ENCODE measurements around the gene ABCB1. TPM values are rescaled to one million over a fixed set of nuclear protein-coding genes. Genes with fewer than 3 reads are reported as not detected.
A peak's percentile ranks its signal among the peaks of the same experiment; 100 is the strongest.

The ABCB1 gene
- polyA plus RNA-seq, 4 donors = 17.3 to 87.6 (median 58.6) TPM

DNA sequence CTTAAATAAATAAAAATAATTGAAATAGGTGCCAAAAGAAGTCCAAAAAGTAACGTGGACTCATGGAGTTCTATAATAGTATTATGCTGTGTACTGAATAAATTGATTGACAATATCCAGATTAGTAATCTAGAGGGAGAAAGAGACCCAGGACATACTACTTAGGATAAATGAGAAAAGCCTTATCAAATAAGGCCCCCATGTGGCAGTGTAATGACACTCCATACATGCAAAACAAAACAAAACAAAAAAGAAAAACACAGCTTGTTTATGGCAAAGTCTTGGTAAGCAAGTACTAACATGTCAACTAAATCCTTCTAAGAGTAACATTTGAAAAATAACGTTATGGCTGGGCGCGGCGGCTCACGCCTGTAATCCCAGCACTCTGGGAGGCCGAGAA, 23.9 kb upstream of the ABCB1 start:
- 66 to 82% (median 69%) methylated on average over 7 of the region's 7 CpGs for WGBS, 3 donors
- no peak for DNase-seq

DNA sequence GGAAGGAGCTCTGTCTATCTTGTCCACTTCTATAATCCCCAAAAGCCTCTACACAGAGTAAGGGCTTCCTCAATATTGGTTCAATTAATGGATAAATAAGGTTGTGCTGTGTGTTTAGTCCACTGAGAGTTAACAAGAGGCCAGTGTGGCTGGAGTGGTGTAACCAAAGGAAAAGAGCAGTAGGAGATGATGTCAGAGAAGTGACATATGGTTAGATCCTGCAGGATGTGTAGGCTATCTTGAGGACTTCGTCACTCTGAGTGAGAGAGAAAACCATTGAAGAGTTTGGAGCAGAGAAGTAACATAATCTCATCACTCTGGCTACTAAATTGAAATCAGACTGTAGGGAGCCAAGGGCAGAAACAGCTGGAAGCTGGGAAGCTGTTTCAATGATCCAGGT, 14.5 kb upstream of the ABCB1 start:
- H3K4me1 ChIP-seq (ENCODE audit: control insufficient read depth in 3 of 3, insufficient read depth in 2 of 3, low read depth in 1 of 3, low read length in 2 of 3) = no peaks in the 10 kb centered on the region
- 73 to 92% (median 85%) methylated on average over 1 of the region's 1 CpG for WGBS, 3 donors
- DNase-seq (no peak), FAIRE-seq (no peak)
- H3K36me3 ChIP-seq (ENCODE audit: control insufficient read depth in 3 of 3, insufficient read depth in 2 of 3, low read depth in 1 of 3, low read length in 3 of 3) = no peaks in the 10 kb centered on the region
- H3K9me3 ChIP-seq (ENCODE audit: control insufficient read depth in 2 of 2, insufficient read depth in 1 of 2, low read depth in 1 of 2, low read length in 1 of 2) = peaks cover 0 to 4% of the 10 kb centered on the region in 2 donors
- H3K27ac ChIP-seq (ENCODE audit: low read depth in 1 of 3, low read length in 2 of 3) = no peak overlapping the region
- H3K27me3 ChIP-seq (ENCODE audit: control insufficient read depth in 3 of 3, insufficient read depth in 3 of 3, low read length in 3 of 3) = peaks cover 0 to 2% (median 0%) of the 10 kb centered on the region in 3 donors
- no peak overlapping the region for H3K4me3 ChIP-seq (ENCODE audit: low read depth in 1 of 3, low read length in 3 of 3)

More for the DNA sequence above, 23.9 kb upstream of the ABCB1 start:
- Histone ChIP-seq H3K36me3 (ENCODE audit: control insufficient read depth in 3 of 3, insufficient read depth in 2 of 3, low read depth in 1 of 3, low read length in 3 of 3) (no peaks in the 10 kb centered on the region), H3K27me3 (ENCODE audit: control insufficient read depth in 3 of 3, insufficient read depth in 3 of 3, low read length in 3 of 3) (peaks cover 0 to 18% (median 0%) of the 10 kb centered on the region in 3 donors), H3K4me1 (ENCODE audit: control insufficient read depth in 3 of 3, insufficient read depth in 2 of 3, low read depth in 1 of 3, low read length in 2 of 3) (peaks cover 0 to 8% (median 0%) of the 10 kb centered on the region in 3 donors), H3K9me3 (ENCODE audit: control insufficient read depth in 2 of 2, insufficient read depth in 1 of 2, low read depth in 1 of 2, low read length in 1 of 2) (no peaks in the 10 kb centered on the region), H3K4me3 (ENCODE audit: low read depth in 1 of 3, low read length in 3 of 3) (no peak overlapping the region), H3K27ac (ENCODE audit: low read depth in 1 of 3, low read length in 2 of 3) (no peak overlapping the region)
- FAIRE-seq = no peak

DNA sequence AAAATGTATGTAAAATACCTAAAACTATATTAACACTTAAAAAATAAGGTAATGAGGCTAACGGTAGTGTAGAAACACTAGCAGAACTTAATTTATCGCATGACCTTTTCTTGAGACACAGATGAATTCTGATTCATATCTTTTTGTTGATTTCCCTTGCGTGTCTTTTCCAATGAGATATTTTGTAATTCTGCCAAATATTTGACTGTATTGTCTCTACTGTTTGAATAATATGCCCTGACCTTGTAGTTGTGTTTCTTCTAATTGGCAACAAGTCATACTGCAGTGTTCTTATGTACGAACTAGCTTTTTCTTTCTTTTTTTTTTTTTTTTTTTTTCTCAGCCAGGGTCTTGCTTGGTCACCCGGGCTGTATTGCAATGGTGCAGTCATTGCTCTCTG, 9.2 kb upstream of the ABCB1 start:
- no peak for FAIRE-seq

DNA sequence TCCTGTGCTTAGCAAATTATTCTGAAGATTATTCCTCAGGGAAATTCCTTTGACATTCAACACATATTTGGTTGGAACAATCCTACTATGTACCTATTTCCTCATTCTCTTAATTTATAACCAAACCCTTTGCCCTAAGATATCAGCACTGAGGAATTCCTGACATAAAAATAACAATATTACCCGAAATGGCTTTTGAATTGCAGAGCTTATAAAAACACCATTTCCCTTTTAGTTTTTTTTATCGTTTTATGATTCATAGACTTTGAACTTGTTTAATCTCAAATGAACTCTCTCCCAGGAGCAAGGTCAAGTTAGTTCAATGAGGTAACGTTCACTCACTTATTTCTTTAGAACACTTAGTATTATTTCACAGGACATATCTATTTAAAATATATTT, 7.7 kb upstream of the ABCB1 start:
- Histone ChIP-seq H3K9me3 (ENCODE audit: control insufficient read depth in 2 of 2, insufficient read depth in 1 of 2, low read depth in 1 of 2, low read length in 1 of 2) (no peaks in the 10 kb centered on the region), H3K4me3 (ENCODE audit: low read depth in 1 of 3, low read length in 3 of 3) (no peak overlapping the region), H3K27ac (ENCODE audit: low read depth in 1 of 3, low read length in 2 of 3) (no peak overlapping the region), H3K27me3 (ENCODE audit: control insufficient read depth in 3 of 3, insufficient read depth in 3 of 3, low read length in 3 of 3) (no peaks in the 10 kb centered on the region), H3K4me1 (ENCODE audit: control insufficient read depth in 3 of 3, insufficient read depth in 2 of 3, low read depth in 1 of 3, low read length in 2 of 3) (peaks cover 0 to 7% (median 0%) of the 10 kb centered on the region in 3 donors), H3K36me3 (ENCODE audit: control insufficient read depth in 3 of 3, insufficient read depth in 2 of 3, low read depth in 1 of 3, low read length in 3 of 3) (no peaks in the 10 kb centered on the region)
- 14 to 49% (median 26%) methylated on average over 3 of the region's 3 CpGs for WGBS, 3 donors
- FAIRE-seq = peak; percentile 96
- DNase-seq = peak; percentile 83 to 86

More for the DNA sequence above, 9.2 kb upstream of the ABCB1 start:
- Histone ChIP-seq H3K27ac (ENCODE audit: low read depth in 1 of 3, low read length in 2 of 3) (no peak overlapping the region), H3K4me1 (ENCODE audit: control insufficient read depth in 3 of 3, insufficient read depth in 2 of 3, low read depth in 1 of 3, low read length in 2 of 3) (peaks cover 0 to 7% (median 0%) of the 10 kb centered on the region in 3 donors), H3K9me3 (ENCODE audit: control insufficient read depth in 2 of 2, insufficient read depth in 1 of 2, low read depth in 1 of 2, low read length in 1 of 2) (no peaks in the 10 kb centered on the region), H3K4me3 (ENCODE audit: low read depth in 1 of 3, low read length in 3 of 3) (no peak overlapping the region), H3K27me3 (ENCODE audit: control insufficient read depth in 3 of 3, insufficient read depth in 3 of 3, low read length in 3 of 3) (no peaks in the 10 kb centered on the region), H3K36me3 (ENCODE audit: control insufficient read depth in 3 of 3, insufficient read depth in 2 of 3, low read depth in 1 of 3, low read length in 3 of 3) (no peaks in the 10 kb centered on the region)
- DNase-seq = no peak
- 83 to 96% (median 93%) methylated on average over 5 of the region's 5 CpGs for WGBS, 3 donors

DNA sequence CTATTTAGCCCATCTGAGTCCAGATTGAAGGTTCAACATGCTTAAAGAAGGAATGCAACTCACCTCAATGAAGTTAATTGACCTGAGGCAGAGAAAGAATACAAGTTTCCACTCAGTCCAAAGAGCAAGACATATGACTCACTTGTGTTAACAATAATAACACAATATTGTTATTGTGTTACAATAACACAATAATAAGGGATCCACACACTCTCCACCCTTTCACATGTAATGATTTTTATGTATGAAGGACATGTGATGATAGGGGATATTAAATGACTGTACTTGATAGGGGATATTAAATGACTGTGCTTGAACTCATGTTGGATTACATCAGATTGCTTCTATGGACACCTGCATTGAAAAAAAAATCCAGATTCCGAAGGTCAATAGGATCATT, 3.6 kb upstream of the ABCB1 start:
- peaks cover 0 to 19% (median 2%) of the 10 kb centered on the region in 3 donors for H3K27me3 ChIP-seq (ENCODE audit: control insufficient read depth in 3 of 3, insufficient read depth in 3 of 3, low read length in 3 of 3)
- no peaks in the 10 kb centered on the region for H3K36me3 ChIP-seq (ENCODE audit: control insufficient read depth in 3 of 3, insufficient read depth in 2 of 3, low read depth in 1 of 3, low read length in 3 of 3)
- FAIRE-seq = no peak
- no peak overlapping the region for H3K27ac ChIP-seq (ENCODE audit: low read depth in 1 of 3, low read length in 2 of 3)
- peaks cover 0 to 8% (median 0%) of the 10 kb centered on the region in 3 donors for H3K4me1 ChIP-seq (ENCODE audit: control insufficient read depth in 3 of 3, insufficient read depth in 2 of 3, low read depth in 1 of 3, low read length in 2 of 3)
- no peak overlapping the region for H3K4me3 ChIP-seq (ENCODE audit: low read depth in 1 of 3, low read length in 3 of 3)
- DNase-seq = peak in 1 of 2 donors; percentile 75
- no peaks in the 10 kb centered on the region for H3K9me3 ChIP-seq (ENCODE audit: control insufficient read depth in 2 of 2, insufficient read depth in 1 of 2, low read depth in 1 of 2, low read length in 1 of 2)
- 60 to 92% (median 91%) methylated on average over 1 of the region's 1 CpG for WGBS, 3 donors

DNA sequence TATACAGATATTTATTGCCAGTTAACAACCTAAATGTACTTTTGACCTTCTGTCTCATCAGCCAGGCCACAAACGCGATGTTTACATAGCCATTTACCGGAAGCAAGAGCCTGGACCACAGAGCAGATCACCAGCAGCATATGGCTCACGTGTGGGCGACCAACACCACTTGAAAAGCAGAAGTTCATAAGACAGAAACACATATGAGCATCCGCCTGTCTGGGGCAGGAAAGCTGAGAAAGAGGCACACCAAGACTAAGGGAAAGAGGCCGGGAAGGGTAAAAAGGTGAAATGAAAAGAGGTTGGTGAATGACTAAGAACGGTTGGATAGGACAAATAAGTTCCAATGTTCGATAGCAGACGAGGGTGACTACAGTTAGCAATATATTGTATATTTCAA, 1.3 kb downstream of the ABCB1 start:
- DNase-seq = peak; percentile 63 to 81
- Histone ChIP-seq H3K27me3 (ENCODE audit: control insufficient read depth in 3 of 3, insufficient read depth in 3 of 3, low read length in 3 of 3) (peaks cover 0 to 23% (median 2%) of the 10 kb centered on the region in 3 donors), H3K36me3 (ENCODE audit: control insufficient read depth in 3 of 3, insufficient read depth in 2 of 3, low read depth in 1 of 3, low read length in 3 of 3) (no peaks in the 10 kb centered on the region), H3K27ac (ENCODE audit: low read depth in 1 of 3, low read length in 2 of 3) (peak overlapping the region in 2 of 3 donors; percentile 4 to 50), H3K4me1 (ENCODE audit: control insufficient read depth in 3 of 3, insufficient read depth in 2 of 3, low read depth in 1 of 3, low read length in 2 of 3) (peaks cover 0 to 3% (median 0%) of the 10 kb centered on the region in 3 donors), H3K4me3 (ENCODE audit: low read depth in 1 of 3, low read length in 3 of 3) (peak overlapping the region in 1 of 3 donors; percentile 89), H3K9me3 (ENCODE audit: control insufficient read depth in 2 of 2, insufficient read depth in 1 of 2, low read depth in 1 of 2, low read length in 1 of 2) (no peaks in the 10 kb centered on the region)
- no peak for FAIRE-seq
- WGBS, 3 donors = 19 to 35% (median 19%) methylated on average over 10 of the region's 10 CpGs

DNA sequence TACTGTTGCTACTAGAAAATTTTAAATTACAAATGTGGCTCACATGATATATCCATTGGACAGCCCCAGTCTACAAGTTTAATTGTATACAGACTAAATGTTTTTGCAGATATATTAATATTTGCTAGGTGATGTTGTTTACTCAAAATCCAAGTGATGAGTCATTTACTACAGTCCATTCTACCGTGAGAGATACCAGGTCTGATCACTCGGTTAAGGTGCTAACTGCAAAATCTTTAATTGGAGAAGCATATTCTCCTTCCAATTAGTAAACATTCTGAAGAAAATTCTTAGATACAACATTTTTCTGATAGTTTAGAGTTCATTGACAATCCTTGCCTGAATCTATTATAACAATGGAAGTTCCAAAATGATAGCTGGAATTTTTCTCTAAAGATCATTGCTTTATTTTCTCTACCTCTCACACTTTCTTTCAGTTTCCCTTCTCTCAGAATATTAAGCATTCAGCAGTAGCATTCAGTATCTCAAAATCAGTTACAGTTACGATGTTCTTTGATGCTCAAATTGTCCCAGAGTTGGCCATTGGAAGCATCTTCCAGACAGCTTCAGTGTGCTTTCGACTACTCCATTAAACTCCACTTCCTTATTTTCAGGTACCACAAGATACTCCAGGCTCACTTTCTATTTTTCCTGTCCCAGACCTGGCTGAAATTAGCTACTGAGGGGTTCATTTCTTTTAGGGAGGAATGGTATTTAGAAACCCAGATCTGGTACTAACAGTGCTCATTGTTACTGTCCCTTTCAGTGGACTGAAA, 2.3 kb downstream of the ABCB1 start:
- H3K9me3 ChIP-seq (ENCODE audit: control insufficient read depth in 2 of 2, insufficient read depth in 1 of 2, low read depth in 1 of 2, low read length in 1 of 2) = no peaks in the 10 kb centered on the region
- peak overlapping the region in 1 of 3 donors; percentile 60 for H3K27ac ChIP-seq (ENCODE audit: low read depth in 1 of 3, low read length in 2 of 3)
- FAIRE-seq (no peak), DNase-seq (peak in 1 of 2 donors; percentile 27)
- peak overlapping the region in 1 of 3 donors; percentile 44 for H3K4me3 ChIP-seq (ENCODE audit: low read depth in 1 of 3, low read length in 3 of 3)
- 40 to 54% (median 40%) methylated on average over 4 of the region's 4 CpGs for WGBS, 3 donors
- peaks cover 0 to 23% (median 2%) of the 10 kb centered on the region in 3 donors for H3K27me3 ChIP-seq (ENCODE audit: control insufficient read depth in 3 of 3, insufficient read depth in 3 of 3, low read length in 3 of 3)
- H3K36me3 ChIP-seq (ENCODE audit: control insufficient read depth in 3 of 3, insufficient read depth in 2 of 3, low read depth in 1 of 3, low read length in 3 of 3) = no peaks in the 10 kb centered on the region
- peaks cover 0 to 3% (median 0%) of the 10 kb centered on the region in 3 donors for H3K4me1 ChIP-seq (ENCODE audit: control insufficient read depth in 3 of 3, insufficient read depth in 2 of 3, low read depth in 1 of 3, low read length in 2 of 3)

DNA sequence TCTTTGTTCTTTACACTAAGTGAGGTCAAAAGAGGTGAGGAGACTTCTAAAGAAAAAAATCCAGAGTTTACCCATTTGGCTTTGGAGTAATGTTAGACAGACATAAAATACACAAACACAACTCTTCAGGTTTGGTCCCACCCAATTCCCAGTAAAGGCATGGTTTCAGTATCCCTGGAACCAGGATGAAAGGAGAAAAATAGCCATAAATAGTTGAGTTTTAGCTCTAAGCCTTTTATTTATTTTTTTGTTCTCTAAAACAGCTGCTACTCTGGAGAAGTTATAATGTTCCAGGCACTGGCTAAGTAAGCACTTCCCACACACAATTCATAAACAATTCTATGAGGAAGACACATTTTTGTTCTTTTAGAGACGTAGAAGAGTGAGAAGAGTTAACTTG, 4.0 kb downstream of the ABCB1 start:
- FAIRE-seq (no peak), DNase-seq (no peak)
- no peak overlapping the region for H3K4me3 ChIP-seq (ENCODE audit: low read depth in 1 of 3, low read length in 3 of 3)
- 60 to 80% (median 79%) methylated on average over 1 of the region's 1 CpG for WGBS, 3 donors
- H3K27me3 ChIP-seq (ENCODE audit: control insufficient read depth in 3 of 3, insufficient read depth in 3 of 3, low read length in 3 of 3) = peaks cover 0 to 23% (median 0%) of the 10 kb centered on the region in 3 donors
- no peak overlapping the region for H3K27ac ChIP-seq (ENCODE audit: low read depth in 1 of 3, low read length in 2 of 3)
- no peaks in the 10 kb centered on the region for H3K36me3 ChIP-seq (ENCODE audit: control insufficient read depth in 3 of 3, insufficient read depth in 2 of 3, low read depth in 1 of 3, low read length in 3 of 3)
- peaks cover 1 to 11% (median 4%) of the 10 kb centered on the region in 3 donors for H3K4me1 ChIP-seq (ENCODE audit: control insufficient read depth in 3 of 3, insufficient read depth in 2 of 3, low read depth in 1 of 3, low read length in 2 of 3)
- no peaks in the 10 kb centered on the region for H3K9me3 ChIP-seq (ENCODE audit: control insufficient read depth in 2 of 2, insufficient read depth in 1 of 2, low read depth in 1 of 2, low read length in 1 of 2)

All from small intestine (tissue), 7 donors.